GM12872 (cell line): ENCODE data around the gene GRK1.

ENCODE experiments used
- TF ChIP-seq, protein P1 (sequence below): IDR thresholded peaks from 3 replicates; pipeline ENCODE4 v1.5.1; 2011; ENCODE audit warnings: low read depth, mild to moderate bottlenecking, low read length, moderate library complexity; ENCODE audit not compliant: insufficient read depth

The GRK1 gene

DNA sequence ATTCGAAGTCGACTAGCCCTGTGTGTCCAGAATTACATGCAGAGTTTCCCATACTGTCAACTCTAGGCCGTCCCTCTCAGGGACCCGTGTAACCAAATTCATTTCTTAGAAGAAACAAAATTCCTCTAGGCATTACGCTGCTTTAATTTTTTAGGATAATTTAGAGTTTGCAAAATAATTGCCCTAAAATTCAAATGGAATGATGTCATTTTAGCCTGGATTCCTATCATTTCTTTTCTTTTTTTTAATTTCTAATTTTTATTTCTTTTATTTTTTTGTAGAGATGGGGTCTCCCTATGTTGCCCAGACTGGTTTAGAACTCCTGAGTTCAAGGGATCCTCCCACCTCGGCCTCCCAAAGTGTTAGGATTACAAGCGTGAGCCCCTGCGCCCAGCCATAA is 7.7 kb upstream of the GRK1 start:
- TF ChIP-seq, protein P1, sequence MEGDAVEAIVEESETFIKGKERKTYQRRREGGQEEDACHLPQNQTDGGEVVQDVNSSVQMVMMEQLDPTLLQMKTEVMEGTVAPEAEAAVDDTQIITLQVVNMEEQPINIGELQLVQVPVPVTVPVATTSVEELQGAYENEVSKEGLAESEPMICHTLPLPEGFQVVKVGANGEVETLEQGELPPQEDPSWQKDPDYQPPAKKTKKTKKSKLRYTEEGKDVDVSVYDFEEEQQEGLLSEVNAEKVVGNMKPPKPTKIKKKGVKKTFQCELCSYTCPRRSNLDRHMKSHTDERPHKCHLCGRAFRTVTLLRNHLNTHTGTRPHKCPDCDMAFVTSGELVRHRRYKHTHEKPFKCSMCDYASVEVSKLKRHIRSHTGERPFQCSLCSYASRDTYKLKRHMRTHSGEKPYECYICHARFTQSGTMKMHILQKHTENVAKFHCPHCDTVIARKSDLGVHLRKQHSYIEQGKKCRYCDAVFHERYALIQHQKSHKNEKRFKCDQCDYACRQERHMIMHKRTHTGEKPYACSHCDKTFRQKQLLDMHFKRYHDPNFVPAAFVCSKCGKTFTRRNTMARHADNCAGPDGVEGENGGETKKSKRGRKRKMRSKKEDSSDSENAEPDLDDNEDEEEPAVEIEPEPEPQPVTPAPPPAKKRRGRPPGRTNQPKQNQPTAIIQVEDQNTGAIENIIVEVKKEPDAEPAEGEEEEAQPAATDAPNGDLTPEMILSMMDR, result no peak

DNA sequence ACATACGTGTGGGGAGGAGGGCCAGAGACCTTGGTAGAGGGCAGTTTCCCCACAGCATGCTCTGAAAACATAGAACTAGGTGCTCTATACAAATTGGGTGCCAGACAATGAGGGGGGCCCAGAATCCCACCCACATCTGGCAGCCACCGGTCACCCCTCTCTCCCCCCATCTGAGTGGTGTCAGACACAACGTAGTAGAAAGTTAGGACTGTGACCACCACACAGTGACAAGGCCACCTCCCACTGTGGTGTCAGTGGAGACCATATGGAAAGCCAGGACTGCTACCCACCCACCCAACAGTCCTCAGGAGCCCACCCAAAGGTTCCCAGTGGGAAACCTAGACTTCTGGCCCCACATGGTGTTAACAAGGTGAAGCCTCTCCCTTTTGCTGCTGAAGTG is 7.0 kb upstream of the GRK1 start:
- TF ChIP-seq, protein P1, result no peak

DNA sequence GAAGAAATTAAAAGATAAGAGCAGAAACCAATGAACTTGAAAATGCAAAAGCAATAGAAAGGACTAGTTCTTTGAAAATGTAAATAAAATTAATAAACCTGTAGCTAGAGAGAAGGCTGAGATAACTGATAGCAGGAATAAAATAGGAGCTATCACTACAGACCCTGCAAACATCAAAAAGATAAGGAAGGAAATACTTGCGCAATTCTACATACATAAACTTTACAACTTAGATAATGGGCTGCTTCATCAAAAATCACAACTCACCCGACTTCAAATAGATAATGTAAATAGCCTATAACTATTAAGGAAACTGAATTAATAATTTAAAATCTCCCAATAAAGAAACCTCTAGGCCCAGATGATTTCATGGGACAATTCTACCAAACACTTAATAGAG is 5.5 kb upstream of the GRK1 start:
- TF ChIP-seq, protein P1, result no peak

DNA sequence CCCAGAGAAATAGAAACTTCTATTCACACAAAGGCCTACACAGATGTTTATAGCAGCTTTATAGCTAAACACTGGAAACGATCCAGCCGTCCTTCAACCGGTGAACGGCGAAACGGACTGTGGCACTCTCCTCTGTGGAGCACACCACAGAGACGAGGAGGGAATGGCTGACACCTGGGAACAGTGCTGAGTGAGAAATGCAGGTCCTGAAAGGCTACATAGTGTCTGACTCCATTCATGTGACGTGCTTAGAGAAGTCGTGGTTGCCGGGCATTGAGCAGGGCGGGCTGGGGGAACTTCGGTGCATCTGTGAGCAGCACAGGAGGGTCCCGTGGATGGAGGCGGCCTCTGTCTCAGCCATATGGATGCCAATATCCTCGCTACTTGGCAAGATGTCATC is 3.1 kb upstream of the GRK1 start:
- TF ChIP-seq, protein P1, result no peak

DNA sequence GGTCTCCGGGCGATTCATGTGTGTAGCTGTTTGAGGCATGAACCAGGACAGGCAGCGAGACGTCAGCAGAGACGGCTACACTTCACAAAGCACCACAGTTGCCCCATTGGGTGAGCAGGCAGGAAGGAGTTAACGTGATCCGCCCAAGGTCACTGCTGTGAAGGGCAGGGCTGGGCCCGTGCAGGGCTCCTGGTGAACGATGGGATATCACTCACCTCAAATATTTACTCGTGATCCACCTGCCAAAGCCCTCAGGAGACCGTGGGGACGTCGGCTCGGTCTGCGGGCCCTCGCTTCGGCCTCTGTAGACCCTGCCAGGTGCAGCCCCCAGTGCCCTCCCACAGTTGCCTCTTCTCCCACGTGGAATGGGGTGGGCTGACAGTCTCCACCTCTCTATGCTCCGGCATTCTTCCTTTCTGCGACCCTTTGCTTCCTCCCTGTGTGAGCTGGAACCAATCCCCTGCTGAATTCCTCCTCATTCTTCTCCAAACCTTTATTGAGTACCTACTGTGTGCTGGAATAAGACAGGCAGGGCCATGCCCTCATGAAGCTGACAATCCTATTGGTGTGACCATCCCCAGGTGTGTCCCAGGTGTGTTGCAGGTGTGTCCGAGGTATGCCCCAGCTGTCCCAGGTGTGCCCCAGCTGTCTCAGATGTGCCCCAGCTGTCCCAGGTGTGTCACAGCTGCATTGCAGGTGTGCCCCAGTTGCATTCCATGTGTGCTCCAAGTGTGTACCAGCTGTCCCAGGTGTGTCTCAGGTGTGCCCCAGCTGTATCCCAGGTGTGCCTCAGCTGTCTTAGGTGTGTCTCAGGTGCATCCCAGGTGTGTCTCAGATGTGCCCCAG is 2.0 kb upstream of the GRK1 start:
- TF ChIP-seq, protein P1, result no peak

DNA sequence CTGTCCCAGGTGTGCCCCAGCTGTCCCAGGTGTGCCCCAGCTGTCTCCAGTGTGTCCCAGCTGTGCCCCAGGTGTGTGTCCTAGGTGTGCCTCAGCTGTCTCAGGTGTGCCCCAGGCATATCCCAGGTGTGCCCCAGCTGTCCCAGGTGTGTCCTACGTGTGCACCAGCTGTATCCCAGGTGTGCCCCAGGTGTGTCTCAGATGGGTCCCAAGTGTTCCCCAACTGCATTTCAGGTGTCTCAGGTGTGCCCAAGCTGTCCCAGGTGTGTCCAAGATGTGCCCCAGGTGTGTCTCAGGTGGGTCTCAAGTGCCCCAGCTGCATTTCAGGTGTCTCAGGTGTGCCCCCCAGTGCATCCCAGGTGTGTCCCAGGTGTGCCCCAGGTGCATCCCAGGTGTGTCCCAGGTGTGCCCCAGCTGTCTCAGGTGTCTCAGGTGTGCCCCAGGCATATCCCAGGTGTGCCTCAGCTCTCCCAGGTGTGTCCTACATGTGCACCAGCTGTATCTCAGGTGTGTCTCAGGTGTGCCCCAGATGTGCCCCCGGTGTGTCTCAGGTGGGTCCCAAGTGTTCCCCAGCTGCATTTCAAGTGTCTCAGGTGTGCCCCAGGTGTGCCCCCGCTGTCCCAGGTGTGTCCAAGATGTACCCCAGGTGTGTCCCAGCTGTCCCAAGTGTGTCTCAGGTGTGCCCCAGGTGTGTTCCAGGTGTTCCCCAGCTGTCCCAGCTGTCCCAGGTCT is 1.3 kb upstream of the GRK1 start:
- TF ChIP-seq, protein P1, result no peak

DNA sequence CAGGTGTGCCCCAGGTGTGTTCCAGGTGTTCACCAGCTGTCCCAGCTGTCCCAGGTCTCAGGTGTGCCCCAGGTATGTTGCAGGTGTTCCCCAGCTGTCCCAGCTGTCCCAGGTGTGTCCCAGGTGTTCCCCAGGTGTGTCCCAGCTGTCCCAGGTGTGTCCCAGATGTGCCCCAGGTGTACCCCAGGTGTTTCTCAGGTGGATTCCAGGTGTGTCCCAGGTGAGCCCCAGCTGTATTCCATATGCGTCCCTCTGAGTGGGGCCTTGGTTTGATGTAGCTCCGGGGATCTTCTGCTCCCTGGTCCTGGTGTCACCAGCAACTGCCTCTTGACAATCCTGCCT is 719 bp upstream of the GRK1 start:
- TF ChIP-seq, protein P1, result no peak
